Measurements from ENCODE around the gene GCNA.
"Not testable (repeated sequence)": the region's sequence is repeated elsewhere in the genome, so short reads cannot be mapped to it uniquely, and the experiment has no call there.

The GCNA gene

GRCh38 chrX:71604141-71604540 is 25.9 kb downstream of the GCNA start:
- H3K4me1 ChIP-seq (ENCODE audit: control insufficient read depth in 1 of 2, insufficient read depth in 1 of 2, low read depth in 1 of 2, low read length in 1 of 2), result no peaks in the 10 kb centered on the region
- H3K4me3 ChIP-seq (ENCODE audit: low read depth in 1 of 2, low read length in 1 of 2), result no peak overlapping the region
- H3K36me3 ChIP-seq, result peaks cover 30% of the 10 kb centered on the region
- no peak overlapping the region for H3K27ac ChIP-seq
- TF ChIP-seq CTCF (IDR thresholded peaks at IDR 0.05), result no peak
- no peaks in the 10 kb centered on the region for H3K9me3 ChIP-seq
- no peaks in the 10 kb centered on the region for H3K27me3 ChIP-seq

GRCh38 chrX:71604796-71605568 is 26.7 kb downstream of the GCNA start:
- H3K27ac ChIP-seq, result no peak overlapping the region
- TF ChIP-seq CTCF (IDR thresholded peaks at IDR 0.05), result no peak

GRCh38 chrX:71606536-71607216 is 28.4 kb downstream of the GCNA start:
- Histone ChIP-seq H3K4me3 (ENCODE audit: low read depth in 1 of 2, low read length in 1 of 2) (no peak overlapping the region), H3K9me3 (no peaks in the 10 kb centered on the region), H3K36me3 (peaks cover 49% of the 10 kb centered on the region), H3K27ac (no peak overlapping the region), H3K27me3 (no peaks in the 10 kb centered on the region), H3K4me1 (ENCODE audit: control insufficient read depth in 1 of 2, insufficient read depth in 1 of 2, low read depth in 1 of 2, low read length in 1 of 2) (no peaks in the 10 kb centered on the region)
- no peak for TF ChIP-seq CTCF (IDR thresholded peaks at IDR 0.05)

More at GRCh38 chrX:71604796-71605568, 26.7 kb downstream of the GCNA start:
- no peaks in the 10 kb centered on the region for H3K9me3 ChIP-seq
- H3K4me3 ChIP-seq (ENCODE audit: low read depth in 1 of 2, low read length in 1 of 2), result no peak overlapping the region
- no peaks in the 10 kb centered on the region for H3K27me3 ChIP-seq
- no peaks in the 10 kb centered on the region for H3K4me1 ChIP-seq (ENCODE audit: control insufficient read depth in 1 of 2, insufficient read depth in 1 of 2, low read depth in 1 of 2, low read length in 1 of 2)
- peaks cover 37% of the 10 kb centered on the region for H3K36me3 ChIP-seq

- peaks cover 53% of the 10 kb centered on the region for H3K36me3 ChIP-seq
- no peak overlapping the region for H3K4me3 ChIP-seq (ENCODE audit: low read depth in 1 of 2, low read length in 1 of 2)
- no peak overlapping the region for H3K27ac ChIP-seq
- no peaks in the 10 kb centered on the region for H3K9me3 ChIP-seq
- H3K4me1 ChIP-seq (ENCODE audit: control insufficient read depth in 1 of 2, insufficient read depth in 1 of 2, low read depth in 1 of 2, low read length in 1 of 2), result no peaks in the 10 kb centered on the region
- TF ChIP-seq CTCF (IDR thresholded peaks at IDR 0.05), result no peak
- no peaks in the 10 kb centered on the region for H3K27me3 ChIP-seq
These were observed 29.3 kb downstream of the GCNA start for GRCh38 chrX:71607488-71607887.

GRCh38 chrX:71609095-71609750 is 31.0 kb downstream of the GCNA start:
- peaks cover 60% of the 10 kb centered on the region for H3K36me3 ChIP-seq
- H3K9me3 ChIP-seq, result no peaks in the 10 kb centered on the region
- no peak overlapping the region for H3K27ac ChIP-seq
- H3K4me3 ChIP-seq (ENCODE audit: low read depth in 1 of 2, low read length in 1 of 2), result no peak overlapping the region
- no peak for TF ChIP-seq CTCF (IDR thresholded peaks at IDR 0.05)
- no peaks in the 10 kb centered on the region for H3K4me1 ChIP-seq (ENCODE audit: control insufficient read depth in 1 of 2, insufficient read depth in 1 of 2, low read depth in 1 of 2, low read length in 1 of 2)
- H3K27me3 ChIP-seq, result no peaks in the 10 kb centered on the region

- not testable (repeated sequence) for H3K27ac ChIP-seq; H3K27me3 ChIP-seq; H3K4me1 ChIP-seq (ENCODE audit: control insufficient read depth in 1 of 2, insufficient read depth in 1 of 2, low read depth in 1 of 2, low read length in 1 of 2); H3K4me3 ChIP-seq (ENCODE audit: low read depth in 1 of 2, low read length in 1 of 2); H3K9me3 ChIP-seq
- H3K36me3 ChIP-seq, result peaks cover 43% of the 10 kb centered on the region
These were observed 33.5 kb downstream of the GCNA start for GRCh38 chrX:71611736-71612135.
